GM12865 (cell line): ENCODE data around the gene GNA12.
"Not testable (repeated sequence)": the region's sequence is repeated elsewhere in the genome, so short reads cannot be mapped to it uniquely, and the experiment has no call there.

Source experiments
- DNase-seq: peaks from one replicate; pipeline ENCODE4 v3.0.0; 2010; ENCODE audit warnings: low read depth
- H3K4me3 ChIP-seq: 2 replicates; pipeline ENCODE4 v1.5.1; 2011; ENCODE audit warnings: mild to moderate bottlenecking, low read depth, low read length, control low read depth
- TF ChIP-seq, protein P1 (sequence below): IDR thresholded peaks from 2 replicates; pipeline ENCODE4 v1.5.1; 2011; ENCODE audit warnings: low read length, control low read depth, low read depth, inconsistent platforms; ENCODE audit not compliant: insufficient read depth; ENCODE audit errors: missing control alignments

The GNA12 gene

DNA sequence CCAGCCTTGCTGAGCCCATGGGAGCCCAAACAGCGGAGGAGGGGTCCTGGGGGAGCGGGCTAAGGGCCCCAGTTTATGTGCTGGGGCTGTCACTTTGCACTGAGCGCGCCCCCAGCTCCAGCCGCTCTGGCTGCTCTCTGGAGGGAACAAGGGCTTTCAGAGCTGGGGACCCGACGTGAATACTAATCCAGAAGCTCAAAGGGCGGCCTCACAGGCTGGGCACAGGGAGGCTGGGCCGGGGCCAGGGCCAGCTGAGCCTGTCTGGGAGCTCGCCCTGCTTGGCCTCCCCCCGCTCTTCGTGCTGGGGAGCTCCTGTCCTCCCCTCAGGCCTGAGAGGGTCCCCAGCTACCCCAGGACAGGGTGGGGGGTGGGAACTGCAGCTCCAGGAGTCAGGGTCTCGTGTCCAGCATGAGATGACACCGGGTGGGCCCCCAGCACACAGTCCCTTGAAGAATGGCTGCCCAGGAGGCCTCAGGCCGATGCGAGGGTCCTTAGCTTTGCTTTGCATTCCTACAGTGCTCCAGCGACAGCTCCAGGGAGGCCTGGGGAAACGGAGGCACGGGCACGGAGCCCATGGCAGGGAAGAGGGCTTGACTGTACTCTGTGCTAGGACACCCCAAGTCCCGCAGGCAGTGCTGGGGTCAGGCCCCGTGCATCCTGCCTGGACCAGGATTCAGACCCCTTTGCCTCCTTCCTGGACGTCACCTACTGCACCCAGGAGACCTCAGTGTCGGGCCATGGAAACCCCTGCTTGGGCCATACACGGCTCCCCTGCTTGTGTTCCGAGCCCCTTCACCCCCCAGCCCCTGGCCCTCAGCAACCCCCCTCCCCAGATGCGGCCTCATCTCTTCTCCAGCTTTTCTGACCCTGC, 161.9 kb downstream of the GNA12 start:
- TF ChIP-seq, protein P1, sequence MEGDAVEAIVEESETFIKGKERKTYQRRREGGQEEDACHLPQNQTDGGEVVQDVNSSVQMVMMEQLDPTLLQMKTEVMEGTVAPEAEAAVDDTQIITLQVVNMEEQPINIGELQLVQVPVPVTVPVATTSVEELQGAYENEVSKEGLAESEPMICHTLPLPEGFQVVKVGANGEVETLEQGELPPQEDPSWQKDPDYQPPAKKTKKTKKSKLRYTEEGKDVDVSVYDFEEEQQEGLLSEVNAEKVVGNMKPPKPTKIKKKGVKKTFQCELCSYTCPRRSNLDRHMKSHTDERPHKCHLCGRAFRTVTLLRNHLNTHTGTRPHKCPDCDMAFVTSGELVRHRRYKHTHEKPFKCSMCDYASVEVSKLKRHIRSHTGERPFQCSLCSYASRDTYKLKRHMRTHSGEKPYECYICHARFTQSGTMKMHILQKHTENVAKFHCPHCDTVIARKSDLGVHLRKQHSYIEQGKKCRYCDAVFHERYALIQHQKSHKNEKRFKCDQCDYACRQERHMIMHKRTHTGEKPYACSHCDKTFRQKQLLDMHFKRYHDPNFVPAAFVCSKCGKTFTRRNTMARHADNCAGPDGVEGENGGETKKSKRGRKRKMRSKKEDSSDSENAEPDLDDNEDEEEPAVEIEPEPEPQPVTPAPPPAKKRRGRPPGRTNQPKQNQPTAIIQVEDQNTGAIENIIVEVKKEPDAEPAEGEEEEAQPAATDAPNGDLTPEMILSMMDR, result no peak
- H3K4me3 ChIP-seq, result no peak overlapping the region
- no peak for DNase-seq

- no peak overlapping the region for H3K4me3 ChIP-seq
- peak; percentile 65 for DNase-seq
- TF ChIP-seq, protein P1, result peak; percentile 72
Observed at GRCh38 chr7:2680792-2681490, 163.2 kb downstream of the GNA12 start.

DNA sequence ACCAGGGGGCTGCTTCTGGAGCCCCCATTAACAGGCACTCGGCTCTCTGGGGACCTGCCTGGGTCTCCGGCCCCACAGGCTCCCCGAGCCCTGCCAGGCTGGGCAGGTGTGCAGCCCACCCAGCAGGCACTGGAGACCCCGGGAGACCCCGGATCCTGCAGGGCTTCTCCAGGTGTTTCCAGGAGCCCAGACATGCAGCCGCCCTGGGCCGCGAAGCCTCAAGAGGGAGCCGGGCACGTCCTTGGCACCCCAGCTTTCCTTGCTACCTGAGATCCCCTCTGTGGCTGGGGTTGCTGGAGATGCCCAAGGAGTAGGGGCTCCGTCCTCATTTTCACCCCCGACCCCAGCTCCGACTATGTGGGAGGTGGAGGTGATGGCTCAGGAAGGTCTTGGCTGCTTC, 163.9 kb downstream of the GNA12 start:
- TF ChIP-seq, protein P1, result no peak
- H3K4me3 ChIP-seq, result no peak overlapping the region
- no peak for DNase-seq

- not testable (repeated sequence) for H3K4me3 ChIP-seq, DNase-seq
Observed at GRCh38 chr7:2679135-2680127, 164.7 kb downstream of the GNA12 start.

- H3K4me3 ChIP-seq, DNase-seq: not testable (repeated sequence)
Observed at GRCh38 chr7:2678454-2678853, 165.7 kb downstream of the GNA12 start.
